Endometrial microvascular endothelial cells (primary cell): Measurements from ENCODE around the gene DUSP6. TPM values are rescaled to one million over a fixed set of nuclear protein-coding genes. Genes with fewer than 3 reads are reported as not detected.

Source experiments
- in situ Hi-C: cut with HindIII; loops from 2 replicates; pipeline ENCODE4 v1.10.0; 2017; ENCODE audit warnings: low sequenced_read_pairs, low pct_unique_long_range_greater_than_20kb; ENCODE audit errors: inconsistent ontology term
- total RNA-seq: library from RNA; depleted of rRNA; stranded (reverse); fragments of >200 nt; gene quantifications from one replicate; pipeline ENCODE4 v1.2.3, GENCODE V29; 2015; ENCODE audit errors: inconsistent ontology term

Gene DUSP6
- 159 TPM for total RNA-seq

DNA sequence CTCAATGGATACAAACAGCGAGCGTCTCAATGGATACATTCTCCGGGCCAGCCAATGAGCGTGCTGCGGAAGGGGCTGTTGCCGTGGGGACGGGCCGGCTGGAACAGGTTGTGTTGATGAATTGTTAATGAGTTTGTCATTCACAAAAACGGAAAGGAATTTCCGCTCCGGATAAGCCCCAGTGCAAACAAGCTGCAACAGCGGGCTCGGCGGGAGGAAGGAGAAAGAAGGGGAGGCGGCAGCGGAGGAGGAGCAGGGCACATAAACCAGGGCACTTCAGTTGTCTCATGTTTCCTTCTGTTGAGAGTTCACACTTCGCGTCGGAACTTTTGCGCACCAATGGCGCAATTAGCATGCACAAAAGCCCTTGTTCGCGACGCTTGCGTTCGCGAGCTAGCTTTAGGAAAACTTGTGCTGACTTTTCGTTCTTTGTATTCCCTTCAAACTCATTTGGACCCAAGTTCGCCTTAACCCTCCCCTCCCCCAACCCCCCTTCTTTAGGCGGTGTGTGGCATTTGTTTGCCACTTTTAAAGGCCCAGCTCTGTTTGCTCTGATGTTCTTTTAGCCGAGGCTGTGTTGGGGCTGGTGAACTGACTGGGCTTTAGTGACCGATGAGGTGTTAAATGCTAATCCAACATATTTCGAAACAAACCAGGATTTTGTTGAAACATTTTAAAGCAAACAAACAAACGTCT, at the start of gene DUSP6:
TSS of gene DUSP6 (minus strand) at position 10 of the 696 bp plus-strand sequence. CDS start 462 bp downstream, outside the sequence.
- in situ Hi-C loops, result no loop called here

DNA sequence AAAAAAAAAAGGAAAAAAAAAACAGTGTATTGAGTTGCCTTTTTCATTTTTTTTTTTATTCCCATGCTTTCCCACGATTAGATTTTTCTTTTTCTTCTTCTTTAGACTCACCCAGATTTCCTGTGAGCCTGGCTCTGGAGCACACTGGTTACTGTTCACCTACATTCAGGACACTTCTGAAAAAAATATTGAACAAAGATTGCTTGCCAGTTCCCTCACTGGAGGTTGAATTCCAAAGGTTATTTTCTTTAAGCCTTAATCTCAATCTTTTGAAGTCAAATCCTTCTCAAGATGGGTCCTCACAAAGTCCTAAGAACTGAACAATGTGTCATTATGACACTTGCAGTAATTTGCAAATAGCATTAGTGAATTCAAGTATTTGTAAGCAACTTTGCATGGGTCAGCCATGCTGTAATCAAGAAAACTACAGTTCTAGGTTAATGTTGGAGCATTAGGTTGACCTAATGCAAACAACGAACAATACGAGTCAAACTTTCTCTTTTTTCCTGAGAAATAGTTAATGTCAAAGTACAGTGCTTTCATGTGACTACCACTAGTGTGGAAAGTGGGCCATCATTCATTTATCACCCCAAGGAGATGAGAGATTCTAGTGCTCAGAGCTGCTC, 49.2 kb upstream of the DUSP6 start:
- in situ Hi-C loops, result no loop called here

DNA sequence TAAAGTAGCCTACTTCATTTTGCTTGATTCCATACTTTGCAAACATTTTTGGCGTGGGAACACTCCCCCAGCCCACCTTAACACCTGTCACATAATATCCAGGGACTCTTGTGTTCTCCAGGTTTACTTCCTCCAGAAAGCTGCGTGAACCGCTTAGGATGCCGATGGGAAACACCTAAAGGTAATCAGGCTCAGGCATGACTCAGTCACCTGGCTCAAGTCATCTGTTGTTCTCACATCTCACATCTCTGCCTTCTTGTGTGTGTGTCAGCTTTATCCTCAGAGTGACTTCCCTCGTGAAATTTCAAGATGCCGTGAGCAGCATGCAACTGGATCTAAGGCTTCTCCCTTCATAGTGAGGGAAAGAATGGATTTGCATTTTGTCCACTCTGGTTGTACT, 48.1 kb upstream of the DUSP6 start:
- in situ Hi-C loops, result no loop called here

DNA sequence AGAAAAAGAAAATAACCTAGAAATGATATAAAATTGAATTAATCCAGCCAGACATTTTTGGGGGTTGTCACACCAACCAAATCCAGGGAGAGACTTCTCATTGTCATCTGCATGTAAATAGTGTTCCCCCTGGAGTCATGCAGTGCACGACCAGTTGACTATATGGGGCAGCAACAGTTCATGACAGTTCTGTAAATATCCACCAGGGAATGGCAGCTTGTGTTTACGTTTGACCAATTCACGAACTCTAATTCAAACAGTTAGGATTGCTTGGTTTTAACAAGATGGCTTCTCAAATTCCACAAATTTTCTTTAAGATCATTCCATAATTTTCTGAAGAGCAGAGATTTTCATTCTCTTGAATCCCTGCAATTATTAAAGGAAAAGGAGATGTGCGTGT, 43.4 kb upstream of the DUSP6 start:
- in situ Hi-C loops, result no loop called here

DNA sequence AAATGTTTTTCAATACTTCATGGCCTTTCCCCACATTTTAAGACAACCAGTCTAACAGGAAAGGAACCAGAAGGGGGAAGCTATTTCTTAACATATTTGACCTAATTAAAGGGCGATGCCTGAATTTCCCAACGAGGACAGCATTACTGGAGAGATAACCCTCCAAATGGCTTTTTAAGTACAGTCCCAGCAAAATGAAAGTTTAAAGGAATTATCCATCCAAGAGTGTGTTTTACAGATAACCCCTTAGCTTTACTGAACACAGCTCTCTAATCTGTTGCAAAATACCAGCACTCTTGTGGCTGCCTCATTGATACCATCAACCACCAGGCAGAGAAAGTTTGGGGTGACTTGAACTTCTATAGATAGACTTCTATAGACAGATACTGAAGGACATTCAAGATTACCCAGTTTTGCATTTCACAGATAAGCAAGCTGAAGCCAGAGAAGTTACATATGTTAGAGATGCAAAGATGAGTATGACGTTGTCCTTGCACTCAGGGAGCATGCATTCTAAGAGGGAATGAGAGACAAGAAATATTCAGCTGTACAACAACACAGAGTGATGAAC, 41.3 kb upstream of the DUSP6 start:
- in situ Hi-C loops, result no loop called here

DNA sequence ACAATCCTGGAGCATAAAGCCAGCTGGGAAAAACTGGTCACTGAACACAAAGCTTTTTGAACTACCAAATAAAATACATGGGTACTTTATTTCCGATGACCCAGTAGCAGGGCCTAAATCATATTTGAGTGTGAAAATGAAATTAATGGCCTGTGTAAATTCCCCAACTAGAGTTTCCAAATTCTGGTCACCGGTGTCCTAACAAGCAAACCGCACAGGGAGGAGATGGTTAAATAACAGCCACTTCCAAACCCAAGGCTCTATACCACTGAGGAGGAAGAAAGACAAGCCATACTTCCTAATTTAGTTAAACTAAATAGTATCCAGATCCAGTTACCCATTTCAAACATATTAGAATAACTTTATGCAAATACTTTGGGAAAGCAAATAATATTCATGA, 40.1 kb upstream of the DUSP6 start:
- in situ Hi-C loops, result no loop called here

DNA sequence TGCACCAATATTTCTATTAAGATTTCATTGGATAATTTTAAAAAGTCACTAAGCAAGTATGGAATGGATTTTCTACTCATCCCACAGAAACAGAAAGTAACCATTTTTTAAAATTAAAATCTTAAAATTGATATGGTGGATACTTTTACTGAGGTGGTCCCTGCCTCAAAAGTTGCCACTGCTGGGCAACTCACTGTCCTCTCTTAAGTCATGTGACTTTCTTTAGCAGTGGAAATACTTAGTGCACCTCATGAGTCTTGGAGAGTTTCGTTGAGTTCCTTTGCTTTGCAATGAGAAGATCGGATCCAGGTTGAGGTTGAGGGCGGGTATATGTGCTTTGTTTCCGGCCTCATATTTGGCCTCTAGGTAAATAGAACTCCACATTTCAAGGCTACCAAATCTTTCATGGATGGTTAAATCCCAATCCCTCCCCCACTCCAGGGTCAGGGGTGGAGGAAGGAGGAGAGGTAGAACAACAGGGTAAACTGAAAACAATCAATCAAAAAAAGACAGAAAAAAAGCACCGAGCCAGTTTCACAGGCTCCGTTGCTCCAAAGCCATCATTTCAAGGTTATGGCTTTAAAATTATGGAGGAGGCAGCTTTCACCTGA, 39.5 kb upstream of the DUSP6 start:
- in situ Hi-C loops, result no loop called here

DNA sequence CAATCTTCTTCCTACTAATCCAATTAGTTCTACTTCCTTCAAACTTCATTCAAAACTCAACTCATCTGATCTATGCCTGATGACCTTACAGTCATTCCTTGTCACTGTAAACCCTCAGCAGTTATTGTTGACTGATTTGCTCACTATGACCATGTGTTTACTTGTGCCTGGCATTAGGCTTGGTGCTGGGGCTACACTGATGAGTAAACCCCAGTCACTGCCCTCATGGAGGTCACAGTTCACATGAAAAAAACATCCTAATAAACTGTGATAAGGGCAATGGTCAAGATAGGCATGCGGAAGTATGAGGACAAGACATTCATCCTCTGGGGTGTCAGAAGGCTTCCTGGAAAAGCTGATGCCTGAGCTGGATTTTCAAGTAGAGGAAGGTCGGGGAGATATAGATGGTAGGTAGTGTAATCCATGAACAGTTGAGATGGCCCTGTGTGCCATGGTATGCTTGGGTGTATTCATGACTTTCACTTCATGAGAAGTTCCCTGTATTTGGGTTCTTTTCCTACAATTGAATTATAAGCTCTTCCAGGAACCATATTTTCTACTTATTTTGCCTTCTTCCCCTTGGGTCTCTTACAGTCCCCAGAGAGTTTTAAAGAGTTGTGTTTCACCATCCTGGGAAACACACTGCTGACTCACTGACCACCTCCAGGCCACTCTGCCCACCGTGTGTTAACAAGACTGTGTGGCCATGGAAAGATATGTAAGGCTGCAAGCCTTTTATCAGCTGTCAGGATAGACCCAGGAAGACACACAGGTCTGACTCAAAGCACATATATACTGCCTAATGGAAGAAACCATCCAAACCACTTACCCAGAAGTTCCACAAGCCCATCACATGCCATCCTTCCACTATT, 38.7 kb upstream of the DUSP6 start:
- in situ Hi-C loops, result no loop called here

DNA sequence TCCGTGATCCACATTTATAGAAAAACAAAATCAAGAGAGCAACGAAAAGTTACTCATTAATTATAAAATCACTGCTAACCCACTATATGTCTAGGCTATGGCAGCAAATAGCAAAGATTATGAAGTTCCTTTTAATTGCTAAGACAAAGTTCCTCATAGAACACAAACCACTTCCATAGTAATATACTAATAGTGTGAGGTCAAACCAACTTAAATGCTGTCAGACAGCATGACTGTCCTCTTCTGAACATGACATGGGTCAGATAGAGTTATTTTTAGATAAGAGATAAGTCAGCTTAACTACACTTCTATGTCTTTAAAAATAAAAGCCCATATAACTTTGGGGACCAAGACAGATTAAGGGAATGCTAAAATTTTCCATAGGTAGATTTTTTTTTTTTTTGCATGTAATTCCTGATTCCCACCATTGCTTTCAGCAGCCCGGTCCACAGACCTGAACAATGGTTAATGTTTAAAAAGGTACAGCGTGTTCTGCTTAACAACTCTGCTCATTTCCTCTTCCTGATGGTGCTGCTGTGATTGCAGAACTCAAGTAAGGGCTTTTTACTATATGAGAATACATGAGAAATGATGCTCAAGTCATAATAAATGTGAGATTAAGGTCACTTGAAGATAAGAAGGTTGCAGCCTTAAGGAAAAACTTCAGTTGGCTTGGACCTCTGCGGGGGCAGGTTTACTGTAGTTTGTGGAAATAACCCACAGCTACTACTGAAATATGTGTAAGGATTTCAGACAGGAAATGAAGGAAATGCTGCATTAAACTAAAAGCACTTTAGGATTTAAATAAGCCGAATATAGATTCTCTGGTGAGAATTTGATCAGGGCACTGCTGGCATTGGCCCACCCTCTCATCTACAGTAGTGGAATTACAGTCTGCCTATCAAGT, 37.7 kb upstream of the DUSP6 start:
- in situ Hi-C loops, result no loop called here

GRCh38 chr12:89386138-89386537, 33.8 kb upstream of the DUSP6 start:
- in situ Hi-C loops, result no loop called here

GRCh38 chr12:89384807-89385206, 32.5 kb upstream of the DUSP6 start:
- in situ Hi-C loops, result no loop called here

DNA sequence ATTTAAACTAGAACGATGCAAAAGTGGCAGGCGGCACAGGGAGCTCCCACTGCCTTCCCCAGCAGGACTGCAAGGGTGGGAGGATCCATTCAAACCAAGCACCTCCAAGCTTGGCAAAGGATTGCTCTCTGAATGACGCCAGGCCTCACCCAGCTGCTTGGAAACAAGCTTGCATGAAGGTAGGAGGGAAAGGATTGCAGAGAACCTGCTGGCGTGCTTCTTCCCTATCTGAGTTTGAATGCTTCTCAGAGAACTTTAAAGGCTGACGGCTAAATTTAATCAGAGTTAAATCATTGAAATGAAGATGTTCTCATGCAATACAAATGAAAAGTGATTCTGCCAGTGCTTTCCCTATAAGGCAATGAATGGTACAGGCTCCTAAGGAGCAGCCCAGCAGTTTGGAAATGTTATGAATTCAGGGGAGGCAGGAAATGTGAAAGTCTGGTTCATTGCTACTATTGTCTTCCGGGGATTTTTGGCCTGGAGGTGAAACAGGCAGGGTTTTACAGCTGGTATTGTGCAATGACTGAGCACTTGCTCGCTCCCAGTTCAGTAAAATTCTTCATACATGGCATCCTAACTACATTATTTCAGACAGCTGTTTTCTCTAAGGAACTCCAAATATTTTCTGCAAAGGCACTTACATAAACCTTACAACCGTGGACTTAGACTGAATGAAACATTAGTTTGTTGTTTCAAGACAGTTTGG, 31.9 kb upstream of the DUSP6 start:
- in situ Hi-C loops, result no loop called here

- in situ Hi-C loops, result no loop called here
These were observed 31.1 kb upstream of the DUSP6 start for GRCh38 chr12:89383235-89384049.

DNA sequence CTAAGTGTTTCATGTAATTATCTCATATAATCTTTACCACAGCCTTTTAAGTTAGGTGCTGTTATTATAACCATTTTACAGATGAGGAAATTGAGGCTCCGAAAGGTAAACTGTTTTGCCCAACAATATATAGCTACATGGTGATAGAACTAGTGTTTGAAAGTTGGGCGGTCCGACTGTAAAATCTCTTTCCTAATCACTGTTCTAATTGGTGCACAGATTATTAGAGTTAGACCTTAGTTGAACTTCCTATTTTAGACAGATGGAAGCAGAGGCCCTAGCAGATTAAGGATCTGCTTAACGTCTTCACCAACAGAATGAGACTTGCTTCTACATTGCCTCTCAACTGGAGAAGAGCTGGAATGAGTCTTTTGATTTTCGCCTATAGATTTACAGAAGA, 30.0 kb upstream of the DUSP6 start:
- in situ Hi-C loops, result no loop called here

GRCh38 chr12:89379839-89380467, 27.7 kb upstream of the DUSP6 start:
- in situ Hi-C loops, result no loop called here

DNA sequence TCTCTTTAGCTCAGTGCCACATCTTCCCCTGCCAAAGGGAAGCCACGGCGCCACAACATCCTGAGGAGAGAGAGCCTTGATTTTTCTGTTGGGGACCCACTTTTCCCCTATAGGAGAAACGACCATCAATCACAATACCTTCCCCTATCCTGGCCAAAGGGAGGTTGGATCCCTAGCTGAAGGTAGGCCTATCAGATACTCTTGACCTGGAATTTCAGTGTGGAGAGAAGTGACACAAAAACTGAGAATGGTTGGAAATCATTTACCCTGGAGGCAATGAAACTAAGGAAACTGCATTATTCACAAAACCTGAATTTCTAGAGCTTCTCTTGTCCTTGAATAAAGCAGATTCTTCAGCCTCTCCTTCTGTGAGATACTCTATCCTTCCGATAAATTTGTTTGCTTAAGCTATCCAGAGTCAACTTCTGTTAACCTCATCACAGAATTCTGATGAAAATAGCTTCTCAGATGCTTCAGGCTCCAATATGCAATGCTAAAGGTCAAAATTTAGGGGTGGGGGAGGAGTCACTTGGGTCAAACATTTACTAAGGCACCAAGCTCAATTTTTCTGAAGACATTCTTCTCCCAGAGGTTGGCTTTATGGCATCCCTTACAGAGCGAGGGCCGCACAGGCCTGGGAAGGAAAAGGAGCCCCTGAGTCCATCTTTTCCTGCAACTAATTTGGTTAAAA, 27.0 kb upstream of the DUSP6 start:
- in situ Hi-C loops, result no loop called here
